H1 (cell line): ENCODE measurements around the gene RLN2. TPM values are rescaled to one million over a fixed set of nuclear protein-coding genes. Genes with fewer than 3 reads are reported as not detected.

Experiments used
- CTCF ChIA-PET: fragments of 300-600 bp; sonication (Branson Sonifier 250); formaldehyde crosslinking; loops from one replicate; lab custom pipeline; 2021; ENCODE audit not compliant: partially characterized antibody; lab: Charles Lee
- POLR2A ChIA-PET: fragments of 300-600 bp; sonication (Branson Sonifier 250); formaldehyde crosslinking; loops from one replicate; lab custom pipeline; 2021; ENCODE audit warnings: inconsistent platforms; ENCODE audit not compliant: partially characterized antibody; lab: Charles Lee
- DNase-seq, 2 experiments: peaks; one replicate each; pipeline versions ENCODE4 v3.0.0 to v3.0.0-alpha.2; 2010 to 2022; ENCODE audit warnings: low spot score in 2 of 2, low read depth in 1 of 2, mixed read lengths in 1 of 2
- FAIRE-seq: peaks from 2 replicates; lab custom pipeline; 2011; peaks lifted over from hg19 to GRCh38; lab: Jason Lieb, UNC
- H2AFZ ChIP-seq: 2 replicates; pipeline ENCODE4 v1.8.1; 2012; ENCODE audit warnings: low read length, inconsistent platforms
- H2AK5ac ChIP-seq: 2 replicates; pipeline ENCODE4 v1.6.1; 2013; ENCODE audit warnings: low read depth, low read length
- H2BK120ac ChIP-seq: replicated peaks from 2 replicates; pipeline ENCODE3; 2013; ENCODE audit warnings: low read depth, low read length, inconsistent platforms
- H2BK12ac ChIP-seq: 2 replicates; pipeline ENCODE4 v1.6.1; 2013; ENCODE audit warnings: low read depth, low read length
- H2BK15ac ChIP-seq: 2 replicates; pipeline ENCODE4 v1.6.1; 2013; ENCODE audit warnings: low read length
- H2BK20ac ChIP-seq: 2 replicates; pipeline ENCODE4 v1.6.1; 2013; ENCODE audit warnings: low read length
- H2BK5ac ChIP-seq: 2 replicates; pipeline ENCODE4 v1.6.1; 2013; ENCODE audit warnings: low read depth, low read length
- H3K14ac ChIP-seq: 2 replicates; pipeline ENCODE4 v1.6.1; 2013; ENCODE audit warnings: inconsistent platforms; ENCODE audit not compliant: insufficient read length
- H3K18ac ChIP-seq: 2 replicates; pipeline ENCODE4 v1.6.1; 2013; ENCODE audit warnings: low read length; ENCODE audit errors: extremely low read depth
- H3K23ac ChIP-seq: 2 replicates; pipeline ENCODE4 v1.6.1; 2013; ENCODE audit warnings: inconsistent platforms; ENCODE audit not compliant: insufficient read length
- H3K23me2 ChIP-seq: 2 replicates; pipeline ENCODE4 v1.6.1; 2013; ENCODE audit warnings: low read depth, low read length
- H3K27ac ChIP-seq: 2 replicates; pipeline ENCODE4 v1.6.1; 2011; ENCODE audit warnings: low read depth, low read length, inconsistent platforms
- H3K27me3 ChIP-seq, 4 experiments: replicated peaks in 1 of 4; 1 replicate in 1 of 4; 2 replicates in 3 of 4; pipeline versions ENCODE4 v1.6.1 to v1.8.1; 2011 to 2013; ENCODE audit warnings: low read length in 3 of 4, mild to moderate bottlenecking in 3 of 4, inconsistent platforms in 2 of 4, mixed read lengths in 2 of 4, moderate library complexity in 1 of 4; ENCODE audit not compliant: control insufficient read depth in 3 of 4, insufficient read depth in 3 of 4; ENCODE audit errors: extremely low read depth in 1 of 4
- H3K36me3 ChIP-seq, 4 experiments: 2 replicates each; pipeline versions ENCODE4 v1.6.1 to v1.8.1; 2011 to 2013; ENCODE audit warnings: mild to moderate bottlenecking in 4 of 4, low read length in 3 of 4, moderate library complexity in 2 of 4, control low read depth in 1 of 4, inconsistent platforms in 1 of 4; ENCODE audit not compliant: insufficient read depth in 4 of 4, control insufficient read depth in 2 of 4
- H3K4ac ChIP-seq: replicated peaks from 2 replicates; pipeline ENCODE3; 2013; ENCODE audit warnings: low read length, low read depth, mixed read lengths, inconsistent platforms; ENCODE audit not compliant: insufficient read length
- H3K4me1 ChIP-seq, 4 experiments: replicated peaks in 1 of 4; 1 replicate in 1 of 4; 2 replicates in 3 of 4; pipeline versions ENCODE4 v1.6.1 to v1.8.1; 2011 to 2013; ENCODE audit warnings: low read length in 3 of 4, inconsistent platforms in 2 of 4, mixed read lengths in 1 of 4; ENCODE audit not compliant: insufficient read depth in 4 of 4, control insufficient read depth in 3 of 4
- H3K4me2 ChIP-seq, 2 experiments: 2 replicates each; pipeline versions ENCODE4 v1.6.1 to v1.8.1; 2011 to 2013; ENCODE audit warnings: low read depth in 2 of 2, low read length in 2 of 2, control low read depth in 1 of 2, inconsistent platforms in 1 of 2, mild to moderate bottlenecking in 1 of 2; ENCODE audit not compliant: insufficient read depth in 1 of 2
- H3K4me3 ChIP-seq, 4 experiments: fragments of 200-600, 300-600 bp in 1 of 4; sonication (generic), shearing (Covaris generic), sonication (Bioruptor Twin) in 1 of 4; 2 replicates each; pipeline versions ENCODE4 v1.5.1 to v1.8.1; 2011 to 2016; ENCODE audit warnings: low read length in 4 of 4, low read depth in 3 of 4, control low read depth in 2 of 4, inconsistent platforms in 2 of 4, mild to moderate bottlenecking in 2 of 4, mixed read lengths in 1 of 4, moderate library complexity in 1 of 4; ENCODE audit not compliant: insufficient read depth in 2 of 4; ENCODE audit errors: extremely low read depth in 1 of 4
- H3K56ac ChIP-seq: replicated peaks from 2 replicates; pipeline ENCODE3; 2013; ENCODE audit warnings: low read depth, mild to moderate bottlenecking, mixed read lengths, low read length, inconsistent platforms; ENCODE audit not compliant: insufficient read length
- H3K79me1 ChIP-seq: 2 replicates; pipeline ENCODE4 v1.6.1; 2013; ENCODE audit warnings: low read depth, low read length, control low read depth
- H3K79me2 ChIP-seq, 2 experiments: 2 replicates each; pipeline versions ENCODE4 v1.6.1 to v1.8.1; 2012 to 2013; ENCODE audit warnings: low read length in 2 of 2, mild to moderate bottlenecking in 2 of 2, inconsistent platforms in 1 of 2; ENCODE audit not compliant: insufficient read depth in 2 of 2, control insufficient read depth in 1 of 2
- H3K9ac ChIP-seq, 4 experiments: replicated peaks in 1 of 4; 1 replicate in 1 of 4; 2 replicates in 3 of 4; pipeline versions ENCODE4 v1.6.1 to v1.8.1; 2011 to 2013; ENCODE audit warnings: low read depth in 3 of 4, low read length in 3 of 4, control low read depth in 2 of 4, mild to moderate bottlenecking in 2 of 4, moderate library complexity in 2 of 4, inconsistent platforms in 1 of 4; ENCODE audit errors: extremely low read depth in 1 of 4
- H3K9me3 ChIP-seq, 2 experiments: 2 replicates each; pipeline versions ENCODE4 v1.6.1 to v1.8.1; 2012 to 2013; ENCODE audit warnings: mild to moderate bottlenecking in 2 of 2, moderate library complexity in 2 of 2, control low read depth in 1 of 2, inconsistent platforms in 1 of 2, low read depth in 1 of 2, low read length in 1 of 2, mixed read lengths in 1 of 2; ENCODE audit not compliant: insufficient read depth in 2 of 2
- H4K20me1 ChIP-seq, 2 experiments: replicated peaks in 1 of 2; 2 replicates each; pipeline versions ENCODE3 to v1.8.1; 2011 to 2013; ENCODE audit warnings: inconsistent platforms in 2 of 2, low read length in 2 of 2, mild to moderate bottlenecking in 1 of 2; ENCODE audit not compliant: insufficient read depth in 2 of 2, control insufficient read depth in 1 of 2
- H4K5ac ChIP-seq: 2 replicates; pipeline ENCODE4 v1.6.1; 2013; ENCODE audit warnings: low read length, low read depth, mixed read lengths, inconsistent platforms; ENCODE audit not compliant: insufficient read length
- H4K8ac ChIP-seq: 2 replicates; pipeline ENCODE4 v1.8.0; 2013; ENCODE audit warnings: mild to moderate bottlenecking, moderate library complexity, low read length, inconsistent platforms; ENCODE audit not compliant: insufficient read depth; ENCODE audit errors: extremely low read depth
- H4K91ac ChIP-seq: replicated peaks from 2 replicates; pipeline ENCODE3; 2013; ENCODE audit warnings: low read length, mixed read lengths, inconsistent platforms; ENCODE audit not compliant: insufficient read length
- JUN ChIP-seq: IDR thresholded peaks from 2 replicates; pipeline ENCODE4 v1.6.1; 2011; ENCODE audit warnings: low read depth, mild to moderate bottlenecking, improper control_type of control experiment, low read length
- POLR2A ChIP-seq, 2 experiments: IDR thresholded peaks; 1 replicate in 1 of 2; 2 replicates in 1 of 2; pipeline ENCODE4 v1.6.1; 2011; ENCODE audit warnings: low read depth in 2 of 2, low read length in 2 of 2, mild to moderate bottlenecking in 2 of 2; ENCODE audit errors: control extremely low read depth in 1 of 2
- POLR2AphosphoS5 ChIP-seq: IDR thresholded peaks from 2 replicates; pipeline ENCODE4 v1.6.1; 2011; ENCODE audit warnings: low read depth, low read length
- RBBP5 ChIP-seq: IDR thresholded peaks from 2 replicates; pipeline ENCODE4 v1.7.1; 2012; ENCODE audit warnings: low read depth, mild to moderate bottlenecking, inconsistent platforms, low read length, moderate library complexity, borderline replicate concordance
- RNF2 ChIP-seq: fragments of 200-900, 300-1000 bp; sonication (generic); IDR thresholded peaks from 2 replicates; pipeline ENCODE4 v1.7.1; 2016; ENCODE audit warnings: borderline replicate concordance, low read depth, mild to moderate bottlenecking, antibody characterized with exemption, low read length; ENCODE audit not compliant: poor library complexity, severe bottlenecking; ENCODE audit errors: missing control alignments
- RXRA ChIP-seq: IDR thresholded peaks from 2 replicates; pipeline ENCODE4 v1.6.1; 2011; ENCODE audit warnings: low read depth, mild to moderate bottlenecking, low read length, moderate library complexity; ENCODE audit not compliant: insufficient read depth
- SIRT6 ChIP-seq: IDR thresholded peaks from one replicate; pipeline ENCODE4 v1.7.1; 2012; ENCODE audit warnings: low read length, inconsistent platforms
- TCF12 ChIP-seq: IDR thresholded peaks from 2 replicates; pipeline ENCODE4 v1.6.1; 2011; ENCODE audit warnings: low read depth, mild to moderate bottlenecking, low read length
- WGBS, 2 experiments: shearing (Covaris generic) in 1 of 2; methylation state at CpG; one replicate each; pipeline versions ENCODE4 v1.1.6 to v1.1.7; 2013 to 2015; ENCODE audit warnings: low lambda C conversion rate in 2 of 2, mixed read lengths in 2 of 2, inconsistent platforms in 1 of 2, low coverage in 1 of 2, missing lambda C conversion rate in 1 of 2; ENCODE audit not compliant: insufficient replicate concordance in 2 of 2, insufficient coverage in 1 of 2, insufficient read length in 1 of 2; ENCODE audit errors: extremely low coverage in 1 of 2, missing lambda C conversion rate in 1 of 2; 5-methylcytosine and 5-hydroxymethylcytosine counted together
- polyA plus RNA-seq, 7 experiments: library from polyadenylated mRNA; depleted of rRNA in 3 of 7; stranded (reverse) in 5 of 7; unstranded in 2 of 7; fragments of >200 nt in 5 of 7; fragments of 200-250 nt in 2 of 7; gene quantifications; 1 replicate in 5 of 7; 2 replicates in 1 of 7; 4 replicates in 1 of 7; pipeline versions ENCODE4 v1.2.1 to v1.2.3, GENCODE V29; 2011 to 2013; ENCODE audit warnings: missing spikeins in 2 of 7, mixed read lengths in 2 of 7
- total RNA-seq: library from RNA; stranded (reverse); fragmentation: NEBNext Ultra II Directional; extraction: Animal tissue kit (Norgen Biotek cat#: 25700); gene quantifications from 2 replicates; pipeline ENCODE4 v1.2.1, GENCODE V29; 2021

The RLN2 gene
- total and polyA plus RNA-seq, 2 of the 8 experiments (the other 6 are each of a cell fraction or from before 2014, with no cell fraction given) = 4.5 to 6.0 TPM

GRCh38 chr9:5301544-5301943 is 3.0 kb downstream of the RLN2 start:
- Histone ChIP-seq H2BK12ac (no peak overlapping the region), H2AK5ac (no peak overlapping the region), H2BK120ac (no peak overlapping the region), H3K23me2 (no peaks in the 10 kb centered on the region), H4K8ac (no peak overlapping the region), H3K36me3 (no peaks in the 10 kb centered on the region), H3K4me2 (no peak overlapping the region), H3K56ac (no peak overlapping the region), H3K4ac (no peak overlapping the region), H2AFZ (no peak overlapping the region), H3K18ac (no peak overlapping the region), H3K14ac (no peak overlapping the region), H3K27ac (no peak overlapping the region), H3K9ac (no peak overlapping the region), H4K5ac (no peak overlapping the region), H3K4me3 (no peak overlapping the region), H3K79me1 (no peaks in the 10 kb centered on the region; the same call in 1 of the 2 replicates), H3K27me3 (no peaks in the 10 kb centered on the region), H3K23ac (no peak overlapping the region), H2BK15ac (no peak overlapping the region), H2BK5ac (no peak overlapping the region), H3K79me2 (no peaks in the 10 kb centered on the region), H3K9me3 (no peaks in the 10 kb centered on the region), H3K4me1 (peaks cover 0 to 2% (median 0%) of the 10 kb centered on the region in 4 experiments; a peak in 2 of 7 replicates), H2BK20ac (no peak overlapping the region), H4K91ac (no peak overlapping the region), H4K20me1 (no peaks in the 10 kb centered on the region)
- CTCF ChIA-PET = no interaction called here
- DNase-seq (no peak), FAIRE-seq (no peak)
- POLR2A ChIA-PET = interaction anchor here (0.9 kb wide), 1 partner anchor 13 kb away, joined by 3 read pairs; no protein-coding TSS in a partner anchor
- no peak for TF ChIP-seq TCF12
- no peak for TF ChIP-seq RBBP5
- TF ChIP-seq POLR2A (IDR thresholded peaks at IDR 0.05; ENCODE audit: control extremely low read depth in 1 of 2, low read depth in 2 of 2, low read length in 2 of 2) = no peak
- no peak for TF ChIP-seq JUN
- TF ChIP-seq RNF2 = no peak
- no peak for TF ChIP-seq SIRT6
- TF ChIP-seq RXRA = no peak
- TF ChIP-seq POLR2AphosphoS5 = no peak
- WGBS, 2 experiments = 83% methylated on average over 4 of the region's 4 CpGs; no CpG with 5 or more reads in 1 of the 2 experiments
